Body of pancreas (tissue), 4 donors: ENCODE measurements around the gene THBS2. TPM values are rescaled to one million over a fixed set of nuclear protein-coding genes. Genes with fewer than 3 reads are reported as not detected.
"Not testable (repeated sequence)": the region's sequence is repeated elsewhere in the genome, so short reads cannot be mapped to it uniquely, and the experiment has no call there.

ENCODE experiments used
- ATAC-seq: fragments of 150-250 bp; one replicate; pipeline ENCODE4 v1.9.1; 2016
- DNase-seq, 4 donors: peaks; one replicate each; pipeline ENCODE4 v3.0.0-alpha.2; 2019
- H3K27ac ChIP-seq, 4 donors: fragments of 200-600 bp; sonication (generic); 1 replicate in 3 of 4; 2 replicates in 1 of 4; pipeline versions ENCODE4 v1.5.1 to v1.6.1; 2016 to 2019; ENCODE audit warnings: mild to moderate bottlenecking in 1 of 4, mixed read lengths in 1 of 4, moderate library complexity in 1 of 4
- H3K27me3 ChIP-seq, 2 donors: fragments of 200-600 bp; sonication (generic); one replicate each; pipeline ENCODE4 v1.6.0; 2016; ENCODE audit warnings: mild to moderate bottlenecking in 1 of 2
- H3K36me3 ChIP-seq, 2 donors: fragments of 200-600 bp; sonication (generic); replicated peaks in 1 of 2; 2 replicates each; pipeline ENCODE4 v1.5.1; 2016; ENCODE audit warnings: low read depth in 2 of 2; ENCODE audit not compliant: insufficient read depth in 1 of 2
- H3K4me1 ChIP-seq: fragments of 200-600 bp; sonication (generic); one replicate; pipeline ENCODE4 v1.6.0; 2016
- H3K4me3 ChIP-seq, 2 donors: fragments of 200-600 bp; sonication (generic); 1 replicate in 1 of 2; 2 replicates in 1 of 2; pipeline ENCODE4 v1.5.1; 2016 to 2019
- H3K9me3 ChIP-seq, 3 donors: fragments of 200-600 bp; sonication (generic); 1 replicate in 2 of 3; 2 replicates in 1 of 3; pipeline ENCODE4 v1.5.1; 2016
- CTCF ChIP-seq, 7 experiments: fragments of 450-650 bp in 4 of 7; fragments of 200-600 bp in 3 of 7; sonication (generic) in 3 of 7; IDR thresholded peaks; one replicate each; pipeline ENCODE4 v1.5.1; 2016 to 2019; ENCODE audit warnings: antibody characterized with exemption in 7 of 7
- POLR2A ChIP-seq, 3 donors: fragments of 450-650 bp; IDR thresholded peaks; one replicate each; pipeline ENCODE4 v1.6.1; 2016; ENCODE audit warnings: antibody characterized with exemption in 3 of 3, mild to moderate bottlenecking in 2 of 3
- WGBS, 2 donors: methylation state at CpG; one replicate each; pipeline ENCODE4 v1.1.5; 2017; 5-methylcytosine and 5-hydroxymethylcytosine counted together
- intact Hi-C: fragments of 100-400 bp; cut with DNase I; formaldehyde crosslinking; loops from one replicate; pipeline ENCODE4 v1.15.1; 2023
- total RNA-seq, 2 donors: library from RNA; depleted of rRNA; stranded (reverse); fragments of >200 nt; gene quantifications; one replicate each; pipeline ENCODE4 v1.1.0, GENCODE V29; 2016

The THBS2 gene
- total RNA-seq, 2 donors from 2014 or later, result 8.9 to 9.6 TPM

- Histone ChIP-seq H3K4me1 (no peaks in the 10 kb centered on the region), H3K36me3 (no peaks in the 10 kb centered on the region), H3K9me3 (no peaks in the 10 kb centered on the region), H3K4me3 (no peak overlapping the region), H3K27ac (no peak overlapping the region), H3K27me3 (no peaks in the 10 kb centered on the region)
- no peak for ATAC-seq
- intact Hi-C loops, result no loop called here
- 60 to 64% methylated on average over 10 of the region's 10 CpGs for WGBS, 2 donors
- no peak for DNase-seq
- TF ChIP-seq CTCF (IDR thresholded peaks at IDR 0.05) (no peak), POLR2A (IDR thresholded peaks at IDR 0.05) (no peak)
Observed at GRCh38 chr6:169271158-169271876, 17.7 kb upstream of the THBS2 start.

- H3K36me3 ChIP-seq, H3K27me3 ChIP-seq, H3K4me3 ChIP-seq, ATAC-seq, H3K4me1 ChIP-seq, intact Hi-C loops, DNase-seq, H3K27ac ChIP-seq, H3K9me3 ChIP-seq: not testable (repeated sequence)
Observed at GRCh38 chr6:169270077-169270380, 16.4 kb upstream of the THBS2 start.

- no peaks in the 10 kb centered on the region for H3K4me1 ChIP-seq
- no peak overlapping the region for H3K27ac ChIP-seq
- ATAC-seq (peak; percentile 53), DNase-seq (peak in 2 of 4 donors; percentile 33 to 55)
- no peaks in the 10 kb centered on the region for H3K9me3 ChIP-seq
- 74 to 82% methylated on average over 9 of the region's 9 CpGs for WGBS, 2 donors
- intact Hi-C loops, result no loop called here
- H3K4me3 ChIP-seq, result no peak overlapping the region
- no peaks in the 10 kb centered on the region for H3K27me3 ChIP-seq
- no peaks in the 10 kb centered on the region for H3K36me3 ChIP-seq
- TF ChIP-seq CTCF (IDR thresholded peaks at IDR 0.05) (no peak), POLR2A (IDR thresholded peaks at IDR 0.05) (no peak)
Observed at GRCh38 chr6:169269180-169270076, 15.8 kb upstream of the THBS2 start.

- Histone ChIP-seq H3K4me1 (no peaks in the 10 kb centered on the region), H3K27me3 (no peaks in the 10 kb centered on the region), H3K4me3 (no peak overlapping the region), H3K36me3 (no peaks in the 10 kb centered on the region), H3K9me3 (no peaks in the 10 kb centered on the region), H3K27ac (no peak overlapping the region)
- ATAC-seq (no peak), DNase-seq (no peak)
- intact Hi-C loops, result no loop called here
- 57 to 64% methylated on average over 1 of the region's 1 CpG for WGBS, 2 donors
- TF ChIP-seq CTCF (IDR thresholded peaks at IDR 0.05) (no peak), POLR2A (IDR thresholded peaks at IDR 0.05) (no peak)
Observed at GRCh38 chr6:169268276-169268675, 14.6 kb upstream of the THBS2 start.

- TF ChIP-seq CTCF (IDR thresholded peaks at IDR 0.05) (no peak), POLR2A (IDR thresholded peaks at IDR 0.05) (no peak)
- no peaks in the 10 kb centered on the region for H3K4me1 ChIP-seq
- intact Hi-C loops, result no loop called here
- no peak overlapping the region for H3K27ac ChIP-seq
- no peak overlapping the region for H3K4me3 ChIP-seq
- WGBS, 2 donors, result 71 to 78% methylated on average over 15 of the region's 15 CpGs
- H3K36me3 ChIP-seq, result no peaks in the 10 kb centered on the region
- no peak for DNase-seq
- H3K27me3 ChIP-seq, result no peaks in the 10 kb centered on the region
- ATAC-seq, result no peak
- no peaks in the 10 kb centered on the region for H3K9me3 ChIP-seq
Observed at GRCh38 chr6:169266746-169267591, 13.3 kb upstream of the THBS2 start.
